ENCODE results near the gene PALM2AKAP2.

Gene PALM2AKAP2

DNA sequence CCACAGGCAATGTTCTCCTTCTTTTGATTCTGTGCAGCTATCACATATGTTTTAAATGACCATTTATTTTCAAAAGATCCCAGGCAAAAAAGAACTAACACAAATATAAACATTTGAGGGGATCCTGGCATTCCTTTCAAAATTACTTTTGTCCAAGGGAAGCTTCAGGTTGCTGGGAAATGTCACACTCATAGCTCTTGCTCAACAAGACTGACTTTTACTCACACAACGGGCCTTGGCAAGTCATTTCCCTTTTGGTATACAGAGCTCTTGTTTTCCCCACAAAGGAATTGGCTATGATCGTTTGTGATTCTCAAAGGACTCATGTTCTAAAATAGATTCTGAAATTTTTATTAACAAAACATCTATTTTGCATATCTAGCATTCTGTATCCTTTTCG is 4.5 kb upstream of the PALM2AKAP2 start:
- DNase-seq = no peak

- DNase-seq = no peak
Observed at GRCh38 chr9:109776391-109776790, 3.6 kb upstream of the PALM2AKAP2 start.

- no peak for DNase-seq
Observed at GRCh38 chr9:109780453-109781033, 545 bp downstream of the PALM2AKAP2 start.

GRCh38 chr9:109781086-109781485 is 1.1 kb downstream of the PALM2AKAP2 start:
- no peak for DNase-seq

DNA sequence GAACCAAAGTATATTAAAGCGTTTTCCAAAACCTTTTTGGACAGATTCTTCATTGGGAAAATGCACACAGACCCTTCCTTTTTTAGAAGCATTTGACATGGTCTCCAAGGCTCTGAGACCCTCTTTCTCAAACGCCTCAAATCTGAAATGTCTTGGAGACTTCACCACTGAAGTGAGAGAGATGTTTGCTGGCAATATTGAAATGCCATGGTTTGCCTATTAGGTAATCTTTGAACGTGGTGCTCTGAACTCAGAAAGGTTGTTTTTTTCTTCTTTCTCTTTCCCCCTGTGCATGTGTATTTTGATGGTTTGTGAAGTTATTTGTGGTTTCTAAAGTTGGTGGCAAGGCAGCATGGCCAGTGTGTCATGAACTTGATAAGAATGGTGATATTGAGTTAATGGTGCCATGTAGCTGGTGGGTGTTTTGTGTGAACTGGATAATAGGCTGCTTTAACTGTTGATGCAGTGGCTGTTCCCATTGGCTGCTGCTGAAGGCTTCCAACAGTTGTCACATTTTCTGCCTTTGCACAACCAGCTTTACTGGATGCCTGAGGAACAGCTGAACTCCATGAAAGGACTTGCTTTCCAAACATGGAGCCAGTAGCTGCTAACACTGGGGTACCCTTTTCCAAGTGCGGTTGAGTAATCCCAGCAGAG is 1.7 kb downstream of the PALM2AKAP2 start:
- no peak for DNase-seq

DNA sequence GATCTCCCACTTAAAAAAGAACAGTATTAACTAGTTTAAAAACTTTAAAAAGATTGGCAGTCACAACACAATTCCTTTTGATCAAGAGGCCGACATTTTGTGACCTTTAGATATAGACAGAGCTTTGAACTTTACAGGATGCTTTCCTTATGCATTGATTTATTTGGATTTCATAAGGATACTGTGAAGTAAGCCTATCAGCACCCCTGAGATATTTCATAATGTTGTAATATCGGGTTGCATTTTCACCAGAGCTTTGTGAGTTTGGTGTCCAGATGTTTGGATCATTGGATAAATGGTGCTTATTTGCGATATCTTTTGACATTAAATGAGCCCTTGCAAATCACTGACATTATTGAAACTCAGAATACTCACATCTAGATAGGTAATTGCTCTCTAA is 7.7 kb downstream of the PALM2AKAP2 start:
- DNase-seq = no peak

DNA sequence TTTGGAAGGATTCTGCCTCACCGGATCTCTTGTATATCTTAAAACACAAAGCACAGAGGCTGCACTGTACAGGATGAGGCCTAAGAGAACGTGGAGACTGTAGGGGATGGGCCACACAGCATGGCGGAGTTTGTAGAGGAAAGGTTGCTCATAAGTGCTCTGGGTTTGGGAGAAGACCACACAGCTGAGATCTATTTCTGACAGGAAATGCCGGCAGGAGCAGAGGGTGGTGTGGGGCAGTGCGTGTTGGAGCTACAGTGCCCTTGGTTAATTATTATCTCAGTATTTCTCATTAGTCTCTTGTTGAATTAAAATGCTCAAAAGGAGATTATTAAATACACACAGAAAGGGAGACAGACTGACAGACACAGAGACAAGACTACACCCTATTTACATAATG is 9.6 kb downstream of the PALM2AKAP2 start:
- DNase-seq = no peak

DNA sequence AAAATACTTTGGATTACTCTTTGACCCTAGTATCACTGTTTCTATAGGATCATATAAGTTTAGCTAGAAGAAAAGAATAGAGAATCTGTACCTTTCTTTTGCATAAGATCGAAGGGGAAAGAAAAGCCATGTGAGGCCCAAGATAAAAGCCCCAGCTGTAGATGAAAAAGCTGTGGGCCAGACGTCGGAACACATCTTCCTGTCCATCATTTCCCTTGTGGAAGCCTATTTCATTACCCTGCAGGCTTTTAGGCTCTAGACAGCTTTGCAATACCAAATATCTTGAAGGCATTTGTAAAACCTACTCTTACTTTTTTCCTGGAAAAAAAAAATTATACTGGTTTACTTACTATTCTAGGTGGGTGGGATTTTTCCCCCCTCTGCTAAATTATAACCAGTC is 10.0 kb downstream of the PALM2AKAP2 start:
- DNase-seq = no peak

DNA sequence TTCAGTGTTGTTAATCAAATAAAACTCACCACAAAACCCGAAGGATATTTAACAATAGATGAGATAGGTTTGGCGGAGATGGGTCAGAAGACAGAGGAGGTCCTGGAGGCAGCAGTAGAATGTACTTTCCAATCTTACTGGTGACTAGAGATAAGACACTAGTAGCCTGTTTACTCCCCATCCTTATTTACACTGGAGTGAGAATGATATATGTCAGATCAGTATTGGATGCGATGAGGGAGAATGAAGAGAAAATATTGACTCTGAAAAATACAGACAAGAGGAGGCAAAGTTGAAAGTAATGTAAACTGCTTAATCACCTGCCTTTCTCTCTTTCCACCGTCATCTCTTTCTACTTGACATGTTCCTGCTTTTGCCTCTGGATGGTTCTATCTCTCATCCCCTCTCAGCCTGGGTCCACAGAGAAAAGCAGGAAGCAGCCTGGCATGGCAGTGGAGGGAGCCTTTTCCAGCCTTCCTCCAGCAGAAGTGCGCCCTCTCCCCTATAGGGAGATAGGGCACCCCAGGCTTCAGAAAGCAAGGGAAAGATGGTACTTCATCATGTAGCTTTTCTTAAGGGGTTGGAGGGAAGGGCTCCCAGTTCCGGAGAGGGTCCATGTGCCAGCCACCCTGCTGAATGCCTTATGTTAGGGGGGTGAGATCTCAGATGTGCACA is 11.1 kb downstream of the PALM2AKAP2 start:
- no peak for DNase-seq

DNA sequence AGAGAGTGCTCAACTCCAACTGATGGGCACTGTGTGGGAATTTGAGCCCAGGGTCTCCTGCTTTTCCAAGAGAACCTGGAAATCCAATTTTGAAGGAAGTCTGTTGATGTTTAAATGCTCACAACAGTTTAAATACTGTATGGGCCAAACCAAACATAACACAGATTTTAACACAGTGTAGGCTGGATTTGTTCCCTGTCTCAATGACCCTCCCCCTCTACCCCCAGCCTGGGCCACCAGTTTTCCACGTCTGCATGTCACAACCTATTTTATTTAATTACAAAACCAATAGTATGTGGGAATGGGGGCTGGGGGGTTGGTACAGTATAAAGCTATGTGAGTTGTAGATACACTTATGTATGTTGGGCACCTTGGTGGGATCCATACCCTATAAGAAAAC is 11.7 kb downstream of the PALM2AKAP2 start:
- no peak for DNase-seq

GRCh38 chr9:109792951-109793546 is 13.1 kb downstream of the PALM2AKAP2 start:
- DNase-seq = no peak

DNA sequence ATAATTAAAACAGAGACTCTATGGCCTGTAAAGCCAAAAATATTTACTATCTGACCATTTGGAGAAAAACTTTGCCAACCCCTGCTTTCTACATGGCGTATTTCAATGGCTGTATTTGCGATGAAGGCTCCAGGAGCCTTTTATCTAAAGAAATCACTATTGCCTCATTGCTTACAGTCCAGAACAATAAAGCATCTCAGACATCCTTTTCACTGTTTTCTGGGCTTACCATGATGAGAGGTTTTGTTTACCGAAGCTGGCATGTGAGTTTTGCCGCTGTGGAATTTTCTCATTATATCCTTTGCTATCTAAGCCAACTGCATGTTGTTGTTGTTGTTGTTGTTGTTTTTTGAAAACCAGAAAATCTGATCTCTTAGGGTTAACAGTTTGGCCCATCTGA is 13.9 kb downstream of the PALM2AKAP2 start:
- DNase-seq = no peak

DNA sequence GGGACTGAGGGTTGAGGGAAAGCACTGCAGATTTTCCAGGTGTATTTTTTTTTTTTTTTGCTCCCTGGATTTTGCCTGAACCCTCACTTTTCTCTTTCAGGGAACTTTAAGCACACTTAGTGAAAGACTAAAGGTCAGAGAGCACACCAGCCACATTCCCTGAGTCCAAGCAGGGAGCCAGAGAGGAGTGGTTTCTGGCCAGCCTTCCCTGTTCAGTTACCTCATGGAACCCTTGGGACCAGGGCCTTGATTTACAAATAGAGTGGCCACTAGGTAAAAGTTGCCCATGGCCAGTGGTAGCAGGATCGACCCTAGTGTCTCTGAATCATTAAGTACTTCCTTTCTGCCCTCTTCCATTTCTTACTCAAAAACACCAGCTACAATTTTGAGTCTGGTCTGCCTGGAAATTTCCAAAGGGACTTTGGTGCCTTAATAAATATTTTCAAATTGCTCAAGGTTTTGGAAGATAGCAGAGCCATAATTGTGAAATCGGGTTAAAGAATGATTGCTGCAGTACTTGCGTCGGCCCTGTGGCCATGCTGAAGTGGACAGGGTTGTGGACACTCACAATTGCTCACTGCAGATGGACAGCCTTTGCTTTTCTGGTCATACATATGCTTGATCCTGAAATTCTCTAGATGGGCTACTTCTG is 14.5 kb downstream of the PALM2AKAP2 start:
- no peak for DNase-seq

GRCh38 chr9:109795613-109796012 is 15.6 kb downstream of the PALM2AKAP2 start:
- DNase-seq = no peak

DNA sequence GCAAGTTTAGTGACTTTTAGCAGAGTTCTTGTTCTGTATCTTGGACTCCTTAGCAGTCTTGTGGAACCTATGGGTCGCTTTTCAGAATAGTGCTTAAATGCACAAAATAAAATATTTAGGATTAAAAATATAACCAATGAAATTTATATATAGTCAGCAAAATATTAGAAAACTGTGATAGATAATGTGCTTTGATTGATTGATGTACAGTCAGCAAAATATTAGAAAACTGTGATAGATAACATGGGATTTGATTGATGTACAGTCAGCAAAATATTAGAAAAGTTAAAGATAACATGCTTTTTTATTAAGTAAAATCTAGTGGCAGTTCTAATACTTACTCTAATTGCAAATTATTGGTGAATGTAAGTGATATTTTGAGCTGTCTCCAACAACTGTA is 16.1 kb downstream of the PALM2AKAP2 start:
- no peak for DNase-seq

- DNase-seq = no peak
Observed at GRCh38 chr9:109797006-109797405, 17.0 kb downstream of the PALM2AKAP2 start.

DNA sequence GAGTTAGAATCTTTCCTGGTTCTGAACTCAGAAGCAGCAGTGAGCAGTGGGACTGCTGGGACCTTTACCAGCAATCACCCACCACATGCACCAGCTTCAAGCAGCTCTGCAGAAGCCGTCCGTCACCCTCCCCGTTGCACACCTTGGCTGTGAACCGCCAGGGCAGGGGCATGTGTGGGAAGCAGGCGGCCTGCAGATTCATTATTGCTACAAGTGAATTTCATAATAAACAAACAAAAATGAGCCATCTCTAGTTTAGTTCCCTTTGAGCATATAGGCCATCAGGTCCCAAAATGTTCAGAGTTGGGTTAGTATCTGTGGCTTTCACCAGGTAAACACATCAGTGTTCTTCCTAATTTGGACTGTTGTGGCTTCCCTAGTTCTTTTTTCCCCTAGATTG is 17.5 kb downstream of the PALM2AKAP2 start:
- no peak for DNase-seq

DNA sequence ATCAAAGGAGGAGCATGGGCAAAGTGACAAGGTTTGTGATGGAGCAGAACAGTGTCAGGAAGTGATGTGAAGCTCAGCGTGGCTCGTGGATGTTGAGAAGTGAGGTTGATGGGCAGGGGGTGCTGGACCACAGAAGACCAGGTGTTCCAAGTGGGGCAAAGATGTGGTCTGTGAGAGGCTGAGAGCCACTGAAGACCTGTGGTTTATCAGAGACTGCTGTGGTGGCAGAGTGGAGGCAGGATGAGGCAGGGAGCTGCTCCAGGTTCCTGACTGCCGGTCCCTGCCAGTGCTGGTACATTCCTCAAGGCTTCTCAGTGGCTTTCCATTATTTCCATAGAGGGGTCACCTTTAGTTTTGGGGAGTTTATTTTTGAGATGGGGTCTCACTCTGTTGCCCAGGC is 19.1 kb downstream of the PALM2AKAP2 start:
- DNase-seq = no peak

DNA sequence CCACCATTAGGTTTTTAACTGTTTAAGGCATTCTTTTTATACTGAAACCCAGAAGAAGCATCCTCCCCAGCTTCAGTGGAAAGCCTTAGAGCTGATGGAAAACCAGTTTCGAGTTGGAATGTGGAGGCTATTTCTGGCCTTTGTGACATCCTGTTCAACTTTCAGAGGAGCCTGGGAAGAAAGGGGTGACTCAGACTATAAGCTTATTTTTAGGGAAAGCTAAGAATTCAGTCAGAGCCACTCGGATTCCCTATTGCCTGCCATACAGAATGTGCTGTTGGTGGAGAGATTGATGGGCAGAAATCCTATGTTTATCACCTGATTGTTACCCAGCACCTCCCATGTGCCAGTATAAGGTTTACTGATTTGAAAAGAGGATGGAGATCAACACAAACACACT is 19.8 kb downstream of the PALM2AKAP2 start:
- no peak for DNase-seq

DNA sequence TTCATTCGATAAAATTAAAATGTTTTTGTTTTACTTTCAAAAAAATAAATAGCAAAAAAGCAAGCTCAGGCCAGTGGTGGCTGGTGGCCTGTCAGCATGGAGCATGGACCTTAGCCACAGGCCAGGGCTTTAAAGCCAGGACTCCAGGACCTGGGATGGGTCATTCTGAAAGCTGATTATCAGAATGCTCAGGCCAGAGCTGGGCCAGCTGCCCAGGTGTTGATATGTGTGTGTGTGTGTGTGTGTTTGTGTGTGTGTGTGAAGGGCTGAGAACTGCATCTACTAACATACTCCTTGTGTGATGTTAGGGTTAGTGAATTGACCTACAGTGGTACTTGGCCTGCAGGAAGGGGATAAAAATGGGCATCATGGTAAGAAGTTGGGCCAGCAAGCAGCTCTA is 21.5 kb downstream of the PALM2AKAP2 start:
- DNase-seq = no peak

DNA sequence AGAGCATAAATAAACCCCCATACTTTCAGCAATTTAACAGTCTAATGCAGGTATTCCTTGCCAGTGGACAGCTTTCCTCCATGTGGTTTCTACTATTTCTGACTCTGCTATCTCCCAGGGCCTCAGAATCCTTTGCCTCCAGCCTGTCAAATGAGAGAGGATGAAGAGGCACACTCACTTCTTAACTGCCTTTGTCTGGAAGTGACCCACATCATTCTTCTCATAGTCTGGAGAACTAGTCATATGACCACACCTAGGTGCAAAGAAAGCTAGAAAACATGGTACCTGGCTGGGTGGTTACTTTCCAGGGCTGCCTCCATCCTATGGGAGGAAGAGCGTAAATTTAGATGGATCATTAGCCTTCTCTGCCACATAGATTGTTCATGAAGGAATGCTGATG is 22.5 kb downstream of the PALM2AKAP2 start:
- no peak for DNase-seq

- no peak for DNase-seq
Observed at GRCh38 chr9:109805050-109805449, 25.1 kb downstream of the PALM2AKAP2 start.

- DNase-seq = no peak
Observed at GRCh38 chr9:109806506-109807115, 26.6 kb downstream of the PALM2AKAP2 start.
